ENCODE data around the gene CD52. TPM values are rescaled to one million over a fixed set of nuclear protein-coding genes. Genes with fewer than 3 reads are reported as not detected.

CD52 gene
- total RNA-seq, 4 donors from 2014 or later, result 1.8 to 2.7 (median 2.2) TPM; not detected in 1

DNA sequence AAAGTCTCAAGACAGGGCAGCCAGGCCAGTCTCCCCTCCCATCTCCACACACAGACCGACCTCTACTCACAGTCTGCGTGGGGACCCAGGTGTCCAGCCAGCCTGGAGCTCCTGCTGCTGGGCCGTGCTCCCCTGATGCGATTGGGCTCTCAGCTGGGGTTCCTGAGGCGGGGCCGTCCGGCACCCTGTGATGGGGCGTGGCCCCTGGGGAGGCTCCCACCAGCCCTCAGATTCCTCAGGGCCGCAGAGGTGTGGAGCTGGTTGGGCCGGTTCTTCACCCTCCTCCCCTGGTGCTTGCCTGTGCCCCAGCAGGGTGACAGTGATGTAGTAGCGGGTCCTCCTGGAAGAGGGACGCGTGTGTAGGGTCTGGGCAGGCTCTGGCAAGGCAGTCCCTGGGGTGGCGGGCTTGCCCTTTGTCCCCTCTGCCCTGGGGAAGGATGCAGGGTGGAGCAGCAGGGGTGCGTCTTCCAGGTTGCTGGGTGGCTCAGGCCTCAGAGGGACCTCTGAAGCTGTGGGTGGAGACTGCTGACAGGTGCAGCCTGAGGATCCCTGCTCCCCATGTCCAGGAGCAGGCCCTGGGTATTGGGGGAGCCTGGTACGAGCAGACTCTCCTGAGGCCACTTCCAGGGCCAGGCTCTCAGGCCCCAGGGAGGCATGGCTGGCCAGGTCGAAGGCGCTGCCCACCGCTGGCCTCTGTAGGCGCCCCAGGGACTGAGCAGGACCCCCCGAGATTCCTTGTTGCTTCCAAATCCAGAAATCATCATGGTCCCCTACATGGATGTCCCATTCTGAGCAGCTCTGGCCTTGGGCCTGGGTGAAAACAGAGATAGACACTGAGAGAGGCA is 36.4 kb downstream of the CD52 start, which contains the start of gene CRYBG2:
Gene CRYBG2 (minus strand): TSS at position 155 of the 845 bp plus-strand sequence. CDS start 7,473 bp downstream, outside the sequence.
- Histone ChIP-seq H3K36me3 (no peaks in the 10 kb centered on the region), H3K27ac (no peak within 1 kb of the TSS), H3K9me3 (no peaks in the 10 kb centered on the region), H3K27me3 (peaks cover 69% of the 10 kb centered on the region), H3K4me1 (no peaks in the 10 kb centered on the region), H3K4me3 (no peak within 1 kb of the TSS)
- WGBS, 2 donors (ENCODE audit: low coverage in 1 of 2), result no CpG with 5 or more reads among the region's 21 CpGs
- no peak for ATAC-seq
- TF ChIP-seq CTCF (IDR thresholded peaks at IDR 0.05) (no peak), EP300 (IDR thresholded peaks at IDR 0.05) (no peak), POLR2A (IDR thresholded peaks at IDR 0.05) (no peak), POLR2AphosphoS5 (IDR thresholded peaks at IDR 0.05) (no peak)

DNA sequence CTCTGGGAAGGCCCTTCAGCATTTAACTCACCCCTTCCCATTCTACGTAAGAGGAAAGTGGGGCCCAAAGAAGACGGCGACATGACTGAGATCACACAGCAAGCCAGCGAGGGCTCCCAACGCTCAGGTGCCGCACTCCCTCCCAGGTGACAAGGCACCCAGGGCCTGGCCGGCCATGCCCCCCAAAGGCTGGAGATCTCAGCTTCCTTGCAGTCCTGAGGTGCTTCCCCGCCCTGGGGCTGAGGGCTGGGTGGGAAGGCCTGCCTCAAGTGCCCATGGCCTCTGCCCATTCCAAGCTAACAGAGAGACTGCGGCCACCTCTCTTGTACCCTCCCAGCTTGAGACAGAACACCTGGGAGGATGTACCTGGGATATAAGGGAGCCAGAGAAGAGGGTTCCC is 37.2 kb downstream of the CD52 start:
- H3K36me3 ChIP-seq, result no peaks in the 10 kb centered on the region
- H3K27me3 ChIP-seq, result peaks cover 76% of the 10 kb centered on the region
- H3K4me1 ChIP-seq, result peaks cover 0 to 3% (median 1%) of the 10 kb centered on the region in 3 donors
- no peak overlapping the region for H3K4me3 ChIP-seq
- H3K27ac ChIP-seq, result no peak overlapping the region
- no peaks in the 10 kb centered on the region for H3K9me3 ChIP-seq
- WGBS, 2 donors (ENCODE audit: low coverage in 1 of 2), result 100% methylated on average over 2 of the region's 9 CpGs; no CpG with 5 or more reads in 1 of the 2 donors
- ATAC-seq, result no peak
- TF ChIP-seq POLR2AphosphoS5 (IDR thresholded peaks at IDR 0.05) (no peak), EP300 (IDR thresholded peaks at IDR 0.05) (no peak), CTCF (IDR thresholded peaks at IDR 0.05) (no peak), POLR2A (IDR thresholded peaks at IDR 0.05) (no peak)

- 80 to 100% methylated on average over 1 to 2 of the region's 5 CpGs for WGBS, 2 donors (ENCODE audit: low coverage in 1 of 2)
- H3K27me3 ChIP-seq, result peaks cover 88% of the 10 kb centered on the region
- no peak for ATAC-seq
Observed at GRCh38 chr1:26356106-26356505, 38.3 kb downstream of the CD52 start.

GRCh38 chr1:26357121-26357602 is 39.4 kb downstream of the CD52 start:
- Histone ChIP-seq H3K27me3 (peaks cover 98% of the 10 kb centered on the region), H3K4me1 (peaks cover 0 to 16% (median 9%) of the 10 kb centered on the region in 3 donors), H3K36me3 (no peaks in the 10 kb centered on the region), H3K9me3 (no peaks in the 10 kb centered on the region), H3K4me3 (no peak overlapping the region), H3K27ac (no peak overlapping the region)
- 47% methylated on average over 3 of the region's 10 CpGs; no CpG with 5 or more reads in 1 of the 2 donors for WGBS, 2 donors (ENCODE audit: low coverage in 1 of 2)
- ATAC-seq, result no peak
- TF ChIP-seq POLR2A (IDR thresholded peaks at IDR 0.05) (no peak), CTCF (IDR thresholded peaks at IDR 0.05) (no peak), POLR2AphosphoS5 (IDR thresholded peaks at IDR 0.05) (no peak), EP300 (IDR thresholded peaks at IDR 0.05) (no peak)

More at GRCh38 chr1:26356106-26356505, 38.3 kb downstream of the CD52 start:
- Histone ChIP-seq H3K36me3 (no peaks in the 10 kb centered on the region), H3K9me3 (no peaks in the 10 kb centered on the region), H3K4me1 (peaks cover 0 to 14% (median 9%) of the 10 kb centered on the region in 3 donors), H3K27ac (no peak overlapping the region), H3K4me3 (no peak overlapping the region)
- TF ChIP-seq POLR2A (IDR thresholded peaks at IDR 0.05) (no peak), EP300 (IDR thresholded peaks at IDR 0.05) (no peak), POLR2AphosphoS5 (IDR thresholded peaks at IDR 0.05) (no peak), CTCF (IDR thresholded peaks at IDR 0.05) (no peak)

Measured in gastroesophageal sphincter (tissue), 4 donors.